HG02885 (cell line): ENCODE measurements around the gene TMEM108.

Experiments
- ATAC-seq: cut with Tn5 transposase; IDR thresholded peaks from one replicate; pipeline ENCODE4 v1.9.1; 2021; ENCODE audit warnings: mild to moderate bottlenecking; ENCODE audit not compliant: unreplicated experiment, poor library complexity

The TMEM108 gene

DNA sequence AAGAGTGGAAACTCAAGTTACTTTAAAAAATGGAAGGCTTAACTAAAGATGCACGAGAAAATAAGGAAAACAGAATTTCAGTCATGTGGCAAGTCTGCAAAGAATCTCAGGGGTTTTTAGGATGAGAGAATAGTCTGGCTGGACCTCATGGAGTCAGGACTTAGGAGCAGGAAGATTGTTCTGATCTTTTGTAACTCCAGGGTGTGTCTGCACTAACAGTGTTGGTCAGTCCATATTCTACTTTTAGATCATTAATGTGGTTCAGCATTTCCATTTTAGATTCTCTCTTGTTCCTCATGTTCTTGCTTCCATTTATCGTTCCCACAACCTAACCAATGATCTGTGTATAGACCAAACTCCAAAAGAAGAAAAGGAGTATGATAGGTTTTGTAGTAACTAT lies 15.3 kb downstream of the TMEM108 start:
- no peak for ATAC-seq

DNA sequence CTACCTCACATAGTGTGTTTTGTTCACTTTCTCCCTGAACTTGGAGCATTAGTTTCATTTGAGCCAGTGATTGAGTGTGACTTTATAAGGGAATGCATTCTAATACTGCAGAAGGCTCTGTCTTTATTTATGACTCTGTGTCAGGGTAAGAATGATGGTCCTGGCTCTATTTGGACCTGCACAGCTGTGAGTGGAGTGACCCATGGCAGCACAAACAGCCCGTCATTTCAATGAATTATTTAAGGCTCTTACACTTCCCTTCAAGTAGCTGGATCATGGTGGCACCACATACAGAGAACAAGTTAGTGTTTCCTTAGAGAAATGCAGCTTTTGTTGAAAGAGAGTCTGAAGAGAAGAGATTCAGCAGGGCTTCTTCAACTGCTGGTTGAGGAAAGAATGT lies 16.4 kb downstream of the TMEM108 start:
- ATAC-seq, result no peak

DNA sequence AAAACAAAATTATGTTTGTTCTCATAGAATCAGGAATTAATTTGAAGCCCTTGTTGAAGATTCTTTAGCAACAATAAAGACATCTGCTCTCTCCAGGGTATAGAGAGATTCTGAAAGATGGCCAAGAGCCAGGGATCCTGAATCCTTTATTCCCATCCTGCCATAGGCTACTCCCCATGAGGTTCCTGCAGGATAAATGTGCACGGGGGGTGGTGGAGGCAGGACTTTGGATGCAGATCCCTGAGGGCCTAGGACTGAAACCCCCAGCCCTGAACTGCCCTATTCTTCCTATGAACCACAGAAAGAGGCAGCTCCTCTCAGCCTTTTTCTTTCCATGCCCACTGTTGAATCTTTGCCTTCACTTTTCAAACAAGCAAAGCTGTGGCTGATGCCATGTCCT lies 17.1 kb downstream of the TMEM108 start:
- no peak for ATAC-seq

DNA sequence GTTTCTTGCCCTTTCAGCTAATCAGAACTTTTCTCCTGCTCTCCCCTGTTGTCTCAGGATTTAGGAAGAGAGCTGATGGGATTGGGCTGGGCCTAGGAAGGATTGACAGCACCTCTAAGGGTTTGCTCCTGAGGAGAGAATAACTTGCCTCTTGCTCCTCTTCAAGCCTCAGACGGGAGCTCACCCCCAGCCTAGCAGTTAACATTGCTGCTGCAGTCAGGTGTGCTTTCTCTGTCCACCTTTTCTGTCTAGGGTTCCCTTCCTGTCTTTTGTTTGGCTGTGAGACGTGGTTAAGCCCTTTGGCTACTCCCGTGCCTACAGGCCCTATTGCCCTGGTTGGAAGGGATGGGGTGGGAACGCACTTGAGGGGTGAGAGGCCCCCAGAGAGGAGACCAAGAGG lies 20.1 kb downstream of the TMEM108 start:
- no peak for ATAC-seq

DNA sequence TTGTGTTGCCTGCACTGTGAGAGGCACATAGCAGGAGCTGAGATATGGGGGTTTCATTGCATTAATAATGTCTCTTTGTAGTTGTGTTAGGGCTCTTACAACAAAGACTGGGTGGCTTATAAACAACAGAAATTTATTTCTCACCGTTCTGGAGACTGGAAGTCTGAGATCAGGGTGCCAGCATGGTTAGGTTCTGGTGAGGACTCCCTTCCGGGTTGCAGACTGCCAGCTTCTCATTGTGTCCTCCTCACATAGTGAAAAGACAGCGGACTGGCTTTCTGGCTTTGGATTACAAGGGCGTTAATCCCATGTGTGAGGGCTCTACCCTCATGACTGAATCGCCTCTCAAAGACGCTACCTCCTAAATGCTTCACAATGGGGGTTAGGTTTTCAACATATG lies 20.6 kb downstream of the TMEM108 start:
- ATAC-seq, result no peak

DNA sequence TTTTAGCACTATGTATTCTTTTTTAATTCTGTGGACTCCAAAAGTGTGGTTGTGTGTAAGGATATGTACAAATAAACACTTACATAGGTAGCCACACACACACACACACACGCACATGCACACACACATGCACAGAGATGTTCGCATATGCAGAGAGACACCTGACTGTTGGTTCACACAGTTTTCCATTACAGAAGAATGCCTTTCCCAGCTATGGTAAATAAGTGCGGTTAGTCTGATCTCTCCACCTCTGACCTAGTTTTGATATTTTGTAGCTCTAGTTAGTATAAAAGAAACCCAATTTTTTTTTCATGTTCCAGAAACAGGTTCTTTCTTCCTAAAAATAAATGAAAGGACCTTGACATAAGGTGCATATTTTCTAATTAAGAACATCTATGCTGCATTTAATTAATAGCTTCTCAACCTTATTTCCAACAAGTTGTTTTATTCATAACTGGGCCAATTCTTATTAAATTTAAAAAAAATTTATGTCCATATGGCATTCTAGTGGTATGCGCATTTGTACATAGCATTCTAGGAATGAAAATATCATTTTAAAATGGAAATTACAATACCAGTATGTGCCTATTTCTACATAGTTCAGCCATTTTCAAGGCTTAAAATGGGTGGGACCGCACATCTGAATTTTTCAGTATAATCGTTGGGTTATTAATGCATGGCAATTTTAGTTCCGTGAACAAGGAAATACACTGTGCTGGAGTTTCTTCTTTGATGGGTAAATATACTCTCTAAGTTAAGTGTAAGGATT lies 27.2 kb downstream of the TMEM108 start:
- no peak for ATAC-seq

DNA sequence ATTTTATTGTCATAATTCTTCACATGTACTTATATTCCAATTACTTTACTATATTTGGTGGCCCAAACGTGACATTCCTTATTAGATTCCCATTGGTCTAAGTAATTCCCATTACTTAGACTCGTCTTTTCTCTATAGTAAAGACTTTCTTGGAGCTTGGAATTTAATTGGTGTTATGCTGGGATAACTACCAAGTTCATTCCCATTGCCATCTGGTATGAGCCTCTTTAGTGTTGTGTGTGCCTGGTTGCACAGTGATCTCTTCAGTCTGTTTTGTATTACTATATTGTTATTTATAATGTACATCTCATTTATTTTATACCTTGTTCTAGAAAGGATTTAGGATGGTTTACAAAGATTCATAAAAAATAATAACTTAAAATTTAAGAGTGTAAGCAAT lies 27.8 kb downstream of the TMEM108 start:
- ATAC-seq, result no peak

DNA sequence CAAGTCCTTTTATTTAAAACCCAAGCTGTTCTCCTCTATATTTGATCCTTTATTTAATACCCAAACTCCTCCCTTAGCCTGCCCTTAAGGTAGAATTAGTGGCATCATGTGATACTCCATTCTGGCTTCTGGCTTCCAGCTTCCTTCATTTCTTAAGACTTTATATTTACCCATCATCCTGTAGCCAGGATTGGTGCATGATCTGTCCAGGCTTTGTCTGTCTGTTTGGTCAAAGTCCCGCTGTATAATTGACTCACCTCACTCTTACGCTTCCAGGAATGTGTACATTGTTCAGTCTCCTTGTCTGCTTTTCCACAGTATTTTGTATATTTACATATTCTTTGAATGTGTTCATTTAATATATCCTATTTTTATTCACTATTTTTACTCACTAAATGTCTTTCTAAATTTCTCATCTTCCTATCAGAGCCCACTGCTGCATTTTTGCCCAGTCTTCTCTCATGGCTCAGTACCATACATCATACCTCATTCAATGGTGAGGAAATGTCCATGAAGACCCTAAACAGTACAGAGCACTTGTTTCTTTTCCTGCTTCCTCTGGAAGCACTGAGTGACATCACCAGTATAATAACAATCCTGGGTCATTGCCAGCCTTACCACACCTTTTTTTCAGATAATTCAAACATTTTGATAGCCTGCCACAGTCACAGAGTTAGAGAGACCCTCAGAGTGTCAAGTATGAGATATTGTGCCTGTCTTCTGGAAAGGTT lies 31.5 kb downstream of the TMEM108 start:
- ATAC-seq, result no peak

DNA sequence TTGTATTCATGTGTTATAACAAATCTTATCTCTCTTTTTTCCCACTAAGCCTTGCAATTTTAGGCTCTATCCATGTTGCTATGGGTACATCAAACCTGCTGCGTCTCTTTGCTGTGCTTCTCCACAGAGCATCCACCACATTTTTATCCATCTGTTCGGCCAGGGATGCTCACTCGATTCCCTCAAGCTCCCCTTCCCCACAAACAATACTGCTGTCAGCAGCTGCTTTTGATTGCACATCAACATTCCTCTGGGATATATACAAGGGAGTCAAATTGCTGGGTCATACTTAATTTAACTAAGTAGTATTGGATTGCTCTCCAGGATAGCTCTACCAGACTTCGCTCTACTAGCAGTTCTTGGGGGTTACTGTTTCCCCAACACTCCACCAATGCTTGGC lies 36.8 kb downstream of the TMEM108 start:
- ATAC-seq, result no peak

DNA sequence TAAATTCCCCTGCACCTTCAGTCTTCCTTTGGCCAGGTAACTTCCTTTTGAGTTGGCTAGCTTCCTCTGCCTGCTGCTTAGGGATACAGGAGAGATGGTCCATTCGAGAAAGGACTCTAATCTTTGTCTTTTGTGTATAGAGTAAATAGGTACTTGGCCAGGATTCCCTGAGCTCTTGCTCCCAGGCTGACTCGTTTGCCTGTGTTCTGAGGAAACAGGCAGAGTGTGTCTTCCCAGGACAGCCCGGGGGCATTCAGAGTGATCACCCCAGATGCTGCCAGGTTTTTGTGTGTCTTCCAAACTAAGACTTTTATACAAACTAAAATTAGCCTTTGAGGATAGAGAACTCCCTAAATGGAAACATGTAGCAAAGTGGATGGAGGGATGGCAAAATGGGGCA lies 39.5 kb downstream of the TMEM108 start:
- ATAC-seq, result no peak

DNA sequence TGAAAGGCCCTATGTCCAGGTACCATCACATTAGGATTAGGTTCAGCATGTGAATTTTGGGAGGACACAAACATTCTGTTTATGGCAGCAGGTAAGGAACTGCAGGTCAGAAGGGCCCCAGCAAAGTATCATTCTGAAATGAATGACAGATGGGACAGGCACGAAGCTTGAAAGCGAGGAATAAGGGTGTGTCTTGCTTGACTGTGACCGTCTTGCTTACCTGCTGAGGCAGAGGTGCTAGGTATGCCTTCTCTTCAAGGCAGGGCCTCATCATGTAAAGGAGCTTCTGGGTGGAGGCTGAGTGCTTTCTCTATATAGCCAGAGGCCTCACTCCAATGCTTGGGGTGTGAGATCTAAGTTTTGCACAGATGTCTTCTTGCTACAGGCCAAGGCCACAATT lies 41.4 kb downstream of the TMEM108 start:
- no peak for ATAC-seq

DNA sequence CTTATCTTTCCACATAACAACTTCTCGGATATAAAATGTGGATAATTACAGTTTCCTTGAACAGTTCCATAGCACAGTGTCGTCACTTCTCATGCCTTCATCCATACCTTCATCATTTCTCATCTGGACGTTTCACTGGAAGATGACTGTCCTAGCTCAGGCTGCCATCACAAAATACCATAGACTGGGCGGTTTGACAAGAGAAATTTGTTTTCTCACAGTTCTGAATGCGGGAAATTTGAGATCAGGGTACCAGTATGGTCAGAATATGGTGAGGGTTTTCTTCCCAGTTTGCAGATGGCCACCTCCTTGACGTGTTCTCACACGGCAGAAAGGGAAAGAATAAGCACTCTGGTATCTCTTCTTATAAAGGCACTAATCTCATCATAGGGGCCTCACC lies 42.8 kb downstream of the TMEM108 start:
- ATAC-seq, result no peak

DNA sequence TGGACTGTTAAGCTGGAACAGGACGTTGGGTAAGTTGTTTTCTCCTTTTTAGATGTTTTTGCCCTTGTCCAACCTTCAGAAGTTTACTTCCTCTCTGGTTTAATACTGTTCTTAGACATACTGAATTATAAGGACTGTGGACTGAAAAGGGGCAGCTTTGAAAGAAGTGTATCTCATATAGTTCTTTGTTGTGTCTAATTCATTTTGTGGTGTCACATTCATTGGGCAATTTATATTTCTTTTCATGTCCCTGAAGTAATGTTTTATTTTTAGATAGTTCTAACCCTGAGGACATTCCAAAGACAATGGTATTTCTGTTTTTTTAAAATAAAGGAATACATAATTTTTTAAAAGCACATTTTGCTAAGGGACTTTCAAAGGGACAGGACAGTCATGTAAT lies 45.2 kb downstream of the TMEM108 start:
- no peak for ATAC-seq

DNA sequence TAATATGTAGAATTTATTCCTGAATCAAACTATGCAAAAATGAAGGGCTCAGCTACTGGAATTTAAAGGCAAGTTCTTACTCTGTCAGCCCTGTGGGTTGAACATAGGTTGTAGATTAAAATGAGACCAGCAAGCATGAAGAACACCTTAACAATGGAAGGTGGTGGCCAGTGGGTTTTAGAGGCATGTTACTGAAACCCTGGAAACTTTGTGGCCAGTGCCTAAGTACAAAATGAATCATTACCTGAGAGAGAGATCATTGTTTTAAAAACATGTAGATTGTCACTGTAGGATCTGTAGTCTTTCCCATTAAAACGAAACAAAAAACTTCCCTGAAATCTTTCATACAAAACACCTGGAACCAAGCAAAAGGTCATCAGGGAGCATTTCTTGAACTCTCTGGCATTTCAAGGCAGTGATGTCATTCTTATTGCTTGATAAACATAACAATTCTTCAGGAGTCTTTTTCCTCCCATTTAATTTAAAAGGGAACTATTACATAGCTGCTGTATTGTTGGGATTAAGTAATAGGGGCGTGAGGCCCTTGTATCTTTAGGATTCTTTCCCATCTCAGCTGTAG lies 51.8 kb downstream of the TMEM108 start:
- no peak for ATAC-seq

DNA sequence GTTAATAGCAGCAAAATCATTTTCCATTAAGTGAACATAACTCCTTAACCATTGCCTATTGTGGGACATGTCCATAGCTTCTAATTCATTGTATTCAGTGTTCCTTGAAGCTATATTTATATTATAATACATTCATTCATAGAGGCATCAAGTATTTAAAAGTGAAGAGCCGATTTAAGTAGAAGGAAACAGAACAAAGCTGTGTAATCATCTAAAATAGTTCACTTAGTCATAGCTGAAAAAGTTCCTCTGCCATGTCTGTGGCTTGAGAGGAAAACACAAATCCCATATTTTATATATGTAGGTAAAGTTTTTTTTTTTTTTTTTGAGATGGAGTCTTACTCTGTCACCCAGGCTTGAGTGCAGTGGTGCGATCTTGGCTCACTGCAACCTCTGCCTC lies 54.5 kb downstream of the TMEM108 start:
- no peak for ATAC-seq

DNA sequence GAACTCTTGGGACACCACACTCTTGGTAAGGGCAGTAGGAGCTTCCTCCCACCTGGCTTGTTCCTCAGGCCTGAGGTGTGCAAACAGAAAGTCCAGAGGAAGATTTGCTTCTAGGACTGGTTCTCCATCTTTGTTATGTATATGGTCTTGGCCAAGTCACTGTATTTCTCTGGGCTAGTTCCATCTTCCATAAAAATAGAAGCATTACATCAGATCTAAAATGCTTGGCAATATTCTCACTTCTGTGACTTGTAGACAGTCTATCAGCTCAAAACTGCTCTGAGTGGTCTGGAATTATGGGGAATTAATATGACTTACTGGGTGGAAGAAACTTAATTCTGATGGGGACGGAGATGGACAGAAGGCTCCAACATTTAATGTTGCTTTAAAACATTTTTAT lies 55.2 kb downstream of the TMEM108 start:
- ATAC-seq, result no peak

DNA sequence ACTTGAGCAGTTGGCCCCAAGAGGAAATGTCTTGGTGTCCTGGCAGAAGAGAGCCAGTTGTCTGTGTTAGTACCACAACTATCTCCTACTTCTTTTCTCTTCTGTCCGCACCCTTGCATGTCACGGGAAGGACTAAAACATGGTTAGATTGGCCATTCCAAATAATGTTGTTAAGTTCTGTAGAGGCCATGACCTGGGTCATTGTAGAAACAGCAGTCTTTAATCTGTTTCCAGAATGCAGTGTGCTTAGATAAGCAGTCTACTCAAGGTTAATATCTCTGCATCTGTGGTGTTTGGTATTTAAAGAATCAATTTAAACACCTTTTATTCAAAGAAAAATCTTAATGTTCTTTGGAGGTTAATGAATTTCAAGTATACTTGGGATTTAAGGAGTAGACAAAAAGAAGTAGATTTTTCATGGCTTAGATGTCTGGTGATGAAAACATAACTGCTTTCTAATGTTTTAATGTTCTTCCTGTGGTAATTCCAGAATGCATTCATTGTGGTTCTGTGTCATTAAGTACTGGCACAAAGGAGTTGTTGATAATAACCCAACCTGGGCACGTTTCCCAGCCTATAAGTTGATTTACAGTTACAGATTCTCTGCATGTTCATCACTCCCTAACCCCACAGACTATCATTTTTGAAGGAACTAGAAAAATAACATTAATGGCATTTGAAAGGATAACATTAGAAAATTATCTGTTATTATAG lies 58.9 kb downstream of the TMEM108 start:
- ATAC-seq, result no peak

DNA sequence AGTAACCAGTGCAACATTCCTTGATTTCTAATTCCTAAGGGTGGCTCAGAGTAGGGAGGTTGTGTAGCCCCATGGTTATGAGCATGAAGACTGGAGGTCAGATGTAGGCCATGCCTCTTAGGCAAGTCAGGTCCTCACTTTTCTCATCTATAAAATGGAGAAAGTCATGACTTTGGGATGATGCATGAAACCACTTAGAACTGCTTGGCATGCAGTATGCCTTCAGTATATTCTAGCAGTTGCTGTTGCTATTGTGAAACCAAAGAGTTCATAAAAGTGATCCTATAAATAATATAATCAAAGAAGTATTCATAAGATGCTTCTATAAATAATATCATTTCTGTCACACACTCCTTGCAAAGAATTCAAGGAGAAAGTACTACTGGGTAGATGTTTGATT lies 65.5 kb downstream of the TMEM108 start:
- ATAC-seq, result no peak

DNA sequence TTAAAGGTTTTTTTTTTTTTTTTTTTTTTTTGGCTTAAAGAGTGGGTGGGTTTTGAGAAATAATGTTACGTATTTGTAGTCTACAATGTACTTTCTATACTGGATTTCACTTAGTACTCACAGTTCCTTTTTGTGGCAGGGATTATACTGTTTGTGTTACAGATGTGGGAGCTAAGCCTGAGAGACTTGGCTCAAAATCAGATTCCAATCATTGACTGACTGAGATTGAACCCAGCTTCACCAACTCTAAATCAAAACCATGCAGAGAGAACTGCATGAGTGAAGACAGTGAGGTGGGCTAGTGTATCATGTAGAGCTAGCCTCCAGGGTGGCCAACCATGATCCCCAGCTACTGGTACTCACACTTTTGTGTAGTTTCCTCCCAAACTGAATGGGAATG lies 68.0 kb downstream of the TMEM108 start:
- ATAC-seq, result no peak

DNA sequence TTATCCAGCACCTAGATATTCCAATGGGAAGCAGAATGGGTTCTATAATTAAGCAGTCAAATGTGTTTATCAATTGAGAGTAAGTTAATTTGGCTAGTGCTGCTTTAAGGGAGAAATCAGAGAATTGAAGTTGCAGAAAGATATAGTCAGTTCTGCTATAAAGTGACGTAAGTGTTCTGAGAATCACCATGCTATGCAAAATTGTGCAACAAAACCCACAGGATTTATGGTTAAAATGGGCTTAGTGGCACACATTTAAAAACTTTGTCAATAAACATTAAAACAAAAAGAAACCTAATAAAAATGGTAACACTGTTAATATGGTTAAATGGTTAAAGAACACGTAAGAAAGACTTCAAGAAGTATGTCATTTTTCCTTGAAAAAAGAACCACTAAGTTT lies 74.5 kb downstream of the TMEM108 start:
- no peak for ATAC-seq

DNA sequence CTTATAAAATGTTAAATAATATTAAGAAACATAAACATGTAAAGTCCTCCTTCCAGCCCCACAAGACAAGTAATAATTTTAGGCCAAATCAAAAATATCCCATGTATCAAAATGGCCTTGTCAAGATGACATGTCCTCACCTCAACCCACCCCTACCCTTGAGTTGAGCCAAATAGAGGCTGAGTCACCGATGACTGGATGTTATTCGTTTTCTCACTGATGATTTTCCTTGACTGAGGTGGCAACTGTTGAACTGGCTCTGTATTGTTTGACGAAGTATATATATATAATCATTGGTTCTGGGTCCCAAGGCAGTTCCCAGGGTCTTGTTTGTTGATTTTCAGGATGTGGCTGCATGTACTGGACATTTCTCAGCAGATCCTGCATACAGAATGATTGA lies 75.3 kb downstream of the TMEM108 start:
- ATAC-seq, result no peak
